HG03108 (cell line): ENCODE data around the gene ARMC9.
"Not testable (repeated sequence)": the region's sequence is repeated elsewhere in the genome, so short reads cannot be mapped to it uniquely, and the experiment has no call there.

Experiments
- ATAC-seq: cut with Tn5 transposase; IDR thresholded peaks from one replicate; pipeline ENCODE4 v1.9.1; 2021; ENCODE audit warnings: moderate library complexity; ENCODE audit not compliant: unreplicated experiment

The ARMC9 gene

GRCh38 chr2:231181860-231182512 is 16.4 kb upstream of the ARMC9 start:
- peak; percentile 60 for ATAC-seq

- ATAC-seq = no peak
Observed at GRCh38 chr2:231182513-231182899, 15.9 kb upstream of the ARMC9 start.

- ATAC-seq = no peak
Observed at GRCh38 chr2:231183851-231184250, 14.6 kb upstream of the ARMC9 start.

- no peak for ATAC-seq
Observed at GRCh38 chr2:231184319-231184718, 14.1 kb upstream of the ARMC9 start.

GRCh38 chr2:231185050-231185725 is 13.2 kb upstream of the ARMC9 start:
- no peak for ATAC-seq

GRCh38 chr2:231185886-231186285 is 12.5 kb upstream of the ARMC9 start:
- no peak for ATAC-seq

GRCh38 chr2:231186325-231186724 is 12.1 kb upstream of the ARMC9 start:
- ATAC-seq = no peak

GRCh38 chr2:231187736-231188505 is 10.5 kb upstream of the ARMC9 start:
- no peak for ATAC-seq

- no peak for ATAC-seq
Observed at GRCh38 chr2:231188506-231189170, 9.8 kb upstream of the ARMC9 start.

GRCh38 chr2:231189171-231189530 is 9.3 kb upstream of the ARMC9 start:
- no peak for ATAC-seq

GRCh38 chr2:231189571-231190495 is 8.6 kb upstream of the ARMC9 start:
- ATAC-seq = no peak

- ATAC-seq = no peak
Observed at GRCh38 chr2:231190531-231191197, 7.8 kb upstream of the ARMC9 start.

- ATAC-seq = no peak
Observed at GRCh38 chr2:231191896-231192872, 6.2 kb upstream of the ARMC9 start.

GRCh38 chr2:231193216-231193615 is 5.2 kb upstream of the ARMC9 start:
- ATAC-seq = no peak

- no peak for ATAC-seq
Observed at GRCh38 chr2:231196592-231196991, 1.8 kb upstream of the ARMC9 start.

GRCh38 chr2:231197196-231197595 is 1.2 kb upstream of the ARMC9 start:
- not testable (repeated sequence) for ATAC-seq

- no peak for ATAC-seq
Observed at GRCh38 chr2:231197706-231198290, 633 bp upstream of the ARMC9 start.

- ATAC-seq = no peak
Observed at GRCh38 chr2:231199219-231199618, 788 bp downstream of the ARMC9 start.
